Measurements from ENCODE around the gene XKR7. TPM values are rescaled to one million over a fixed set of nuclear protein-coding genes. Genes with fewer than 3 reads are reported as not detected.

XKR7 gene
- total RNA-seq, 2 donors from 2014 or later = not detected

DNA sequence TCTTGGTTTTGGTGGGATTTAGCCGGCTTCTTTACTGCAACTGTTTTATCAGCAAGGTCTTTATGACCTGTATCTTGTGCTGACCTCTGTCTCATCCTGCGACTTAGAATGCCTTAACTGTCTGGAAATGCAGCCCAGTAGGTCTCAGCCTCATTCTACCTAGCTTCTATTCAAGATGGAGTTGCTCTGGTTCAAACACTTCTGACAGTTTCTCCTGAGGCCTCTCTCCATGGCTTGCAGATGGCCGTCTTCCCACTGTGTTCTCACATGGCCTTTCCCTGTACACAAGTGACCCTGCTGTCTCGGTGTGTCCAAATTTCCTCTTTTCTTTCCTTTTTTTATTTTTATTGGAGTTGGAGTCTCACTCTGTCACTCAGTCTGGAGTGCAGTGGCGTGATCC, 38.1 kb downstream of the XKR7 start:
- intact Hi-C loops (cut with DNase I) = no loop called here
- DNase-seq (no peak), ATAC-seq (no peak)

DNA sequence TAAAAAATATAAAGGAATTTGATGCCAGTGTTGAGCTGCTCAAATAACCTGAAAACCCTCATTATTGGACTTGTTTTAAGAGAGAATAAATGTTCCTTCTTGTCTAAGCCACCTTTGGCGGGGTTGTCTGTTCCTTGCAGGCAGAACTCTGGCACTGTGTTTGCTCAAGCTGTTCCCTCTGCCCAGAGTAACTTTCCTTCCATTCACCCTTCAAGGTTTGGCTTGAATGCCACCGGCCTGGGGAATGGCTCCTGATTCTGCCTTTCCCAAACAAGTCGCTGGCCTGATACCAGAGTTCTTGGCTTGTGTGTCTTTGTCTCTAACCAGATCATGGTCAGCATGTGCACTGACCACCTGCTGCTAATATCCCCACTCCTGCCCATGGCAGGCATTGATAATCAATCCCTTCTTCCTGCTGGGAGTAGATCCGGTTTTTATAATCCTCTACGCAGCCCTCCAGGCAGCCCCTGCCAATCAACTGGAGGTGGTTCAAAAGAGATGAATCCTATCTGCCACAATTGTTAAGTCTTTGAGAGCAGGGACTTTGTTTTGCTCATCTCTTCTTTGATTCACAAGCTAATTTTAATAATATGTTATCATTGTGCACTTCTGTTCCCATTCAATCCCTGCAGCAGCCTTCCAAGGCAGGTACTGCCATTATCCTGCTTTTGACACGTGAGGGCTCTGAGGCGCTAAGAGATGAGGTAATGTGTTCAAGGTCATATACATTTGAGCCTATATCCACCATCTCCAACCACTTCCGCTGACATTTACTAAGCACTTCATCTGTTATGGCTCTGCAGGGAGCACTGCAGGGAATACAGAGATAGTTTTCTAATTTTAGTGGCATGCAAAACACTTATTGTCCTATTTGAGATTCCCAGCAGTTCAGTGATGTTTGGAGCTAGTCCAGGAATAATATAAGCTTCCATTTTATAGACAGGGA, 39.2 kb downstream of the XKR7 start:
- DNase-seq = no peak
- ATAC-seq = no peak
- intact Hi-C loops (cut with DNase I) = no loop called here

DNA sequence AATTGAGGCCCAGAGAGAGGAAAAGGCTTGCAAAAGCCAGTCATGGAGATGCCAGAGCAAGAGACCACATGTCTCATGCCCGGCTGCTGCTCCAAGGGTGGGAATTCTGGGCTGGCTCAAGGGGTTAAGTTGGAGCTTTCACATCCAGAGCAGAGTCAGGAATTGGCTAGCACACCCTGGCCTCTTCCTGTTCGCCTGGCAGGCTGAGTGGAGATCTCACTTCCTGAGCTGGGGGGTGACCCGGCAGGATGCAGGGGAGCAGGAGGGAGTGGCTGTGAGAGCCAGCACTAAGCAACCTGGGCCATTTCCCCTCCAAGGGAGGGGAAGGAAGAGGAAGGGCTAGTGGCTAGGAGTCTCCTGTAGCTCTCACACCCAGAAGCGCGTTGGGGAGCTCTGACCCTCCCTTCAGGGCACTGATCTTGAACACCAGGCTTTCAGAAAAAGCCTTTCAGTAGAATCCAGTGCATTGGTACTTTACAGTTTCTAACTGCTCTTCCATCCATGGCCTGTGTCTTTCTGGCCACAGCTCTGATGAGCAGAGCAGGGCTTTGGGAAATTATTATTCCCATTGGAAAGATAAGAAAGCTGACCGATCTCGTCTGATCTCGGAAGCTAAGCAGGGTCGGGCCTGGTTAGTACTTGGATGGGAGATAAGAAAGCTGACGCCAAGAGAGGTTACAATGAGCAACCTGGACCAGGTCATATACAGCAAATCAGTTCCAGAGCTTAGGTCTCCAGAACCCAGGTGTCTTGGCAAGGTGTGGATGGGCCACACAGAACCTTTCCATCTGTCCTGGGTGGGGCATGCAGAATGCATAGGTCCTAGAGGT, 40.1 kb downstream of the XKR7 start:
- DNase-seq (peak; percentile 83), ATAC-seq (peak; percentile 86 to 89)
- intact Hi-C loops (cut with DNase I) = no loop called here

DNA sequence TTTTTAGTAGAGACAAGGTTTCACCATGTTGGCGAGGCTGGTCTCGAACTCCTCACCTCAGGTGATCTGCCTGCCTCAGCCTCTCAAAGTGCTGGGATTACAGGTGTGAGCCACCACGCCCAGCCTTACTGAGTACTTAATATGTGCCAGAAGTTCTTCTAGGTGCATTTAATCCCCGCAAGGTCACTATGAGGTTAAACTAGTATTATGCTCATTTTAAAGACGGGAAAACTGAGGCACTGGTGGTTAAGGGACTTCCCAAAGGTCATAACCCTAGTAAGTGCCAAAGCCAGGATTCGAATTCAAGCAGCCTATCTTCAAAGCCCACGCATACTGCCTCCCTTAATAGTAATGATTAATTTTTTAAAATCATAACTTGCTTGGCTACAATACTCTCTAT, 41.6 kb downstream of the XKR7 start:
- ATAC-seq (no peak), DNase-seq (no peak)
- intact Hi-C loops (cut with DNase I) = no loop called here

DNA sequence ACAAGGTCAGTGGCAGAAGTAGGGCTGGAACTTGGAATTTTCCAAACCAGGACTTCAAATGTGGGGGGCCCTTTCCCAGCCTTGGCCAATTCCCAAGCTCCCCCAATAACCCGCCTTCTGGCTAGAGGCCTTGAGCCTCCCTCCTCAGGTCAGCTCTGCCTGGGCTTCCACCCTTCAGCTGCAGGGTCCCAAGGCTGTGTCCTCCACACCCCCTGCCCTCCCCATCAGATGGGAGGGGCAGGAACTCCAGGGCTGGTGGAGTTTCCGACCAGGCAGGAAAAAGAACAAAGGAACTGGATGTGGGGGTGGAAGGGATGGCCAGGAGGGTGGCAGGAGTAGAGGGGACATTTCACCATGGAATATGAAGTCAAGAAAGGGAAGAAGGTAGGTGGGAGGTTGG, 42.1 kb downstream of the XKR7 start, which contains the start of gene CCM2L:
Gene CCM2L (plus strand): TSS at position 338 of the 400 bp plus-strand sequence. CDS start 17 bp downstream, at position 355.
- peak; percentile 61 to 72 for ATAC-seq
- DNase-seq = peak; percentile 58
- intact Hi-C loops (cut with DNase I) = no loop called here

DNA sequence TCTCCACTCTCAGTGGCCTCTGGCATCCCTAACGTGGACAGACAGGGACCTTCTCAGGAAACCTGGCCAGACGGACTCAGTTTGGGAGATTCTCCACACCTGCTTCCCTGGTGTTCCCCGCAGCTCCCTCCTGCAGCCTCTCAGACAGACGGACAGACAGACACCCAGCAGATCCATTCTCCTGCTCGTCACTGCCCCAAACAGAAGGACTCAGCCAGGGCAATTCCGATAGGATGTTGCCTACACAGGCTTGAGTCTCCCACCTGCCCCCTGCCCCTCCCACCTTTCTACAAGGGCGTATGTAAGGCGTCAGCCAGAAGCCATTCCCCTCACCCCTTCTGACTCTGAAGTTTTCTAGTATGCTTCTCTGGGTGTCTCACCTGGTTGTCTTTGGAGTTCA, 42.7 kb downstream of the XKR7 start:
- ATAC-seq (peak in 1 of 2 donors; percentile 6), DNase-seq (no peak)
- intact Hi-C loops (cut with DNase I) = no loop called here

DNA sequence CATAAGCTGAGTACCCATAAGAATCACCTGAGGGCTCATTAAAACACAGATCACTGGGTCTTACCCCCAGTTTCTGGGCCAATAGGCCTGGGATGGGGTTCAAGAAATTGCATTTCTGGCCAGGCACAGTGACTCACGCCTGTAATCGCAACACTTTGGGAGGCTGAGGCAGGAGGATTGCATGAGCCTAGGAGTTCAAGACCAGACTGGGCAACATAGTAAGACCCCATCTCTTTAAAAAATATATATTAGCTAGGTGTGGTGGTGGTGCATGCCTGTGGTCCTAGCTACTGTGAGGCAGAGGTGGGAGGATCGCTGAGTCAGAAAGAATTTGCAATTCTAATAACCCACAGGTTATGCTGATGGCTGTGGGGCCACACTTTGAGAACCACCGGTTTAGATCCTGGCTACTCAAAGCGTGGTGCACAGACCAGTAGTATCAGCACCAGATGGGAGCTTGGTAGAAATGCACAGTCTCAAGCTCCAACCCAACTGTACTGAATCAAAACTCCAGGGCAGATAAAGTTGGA, 44.3 kb downstream of the XKR7 start:
- ATAC-seq (no peak), DNase-seq (no peak)
- intact Hi-C loops (cut with DNase I) = no loop called here

DNA sequence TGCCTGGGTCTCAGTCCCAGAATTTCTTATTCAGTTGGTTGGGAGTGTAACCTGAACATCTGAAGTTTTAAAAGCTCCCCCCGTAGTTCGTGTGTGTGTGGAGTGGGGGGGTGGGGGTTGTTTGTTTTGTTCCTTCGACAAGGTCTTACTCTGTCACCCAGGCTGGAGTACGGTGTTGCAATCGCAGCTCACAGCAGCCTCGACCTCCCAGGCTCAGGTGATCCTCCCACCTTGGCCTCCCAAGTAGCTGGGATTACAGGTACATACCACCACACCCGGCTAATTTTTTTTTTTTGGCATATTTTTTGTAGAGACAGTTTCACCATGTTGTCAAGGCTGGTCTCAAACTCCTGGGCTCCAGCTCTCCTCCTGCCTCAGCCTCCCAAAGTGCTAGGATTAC, 45.4 kb downstream of the XKR7 start:
- DNase-seq = no peak
- intact Hi-C loops (cut with DNase I) = no loop called here
- no peak for ATAC-seq

DNA sequence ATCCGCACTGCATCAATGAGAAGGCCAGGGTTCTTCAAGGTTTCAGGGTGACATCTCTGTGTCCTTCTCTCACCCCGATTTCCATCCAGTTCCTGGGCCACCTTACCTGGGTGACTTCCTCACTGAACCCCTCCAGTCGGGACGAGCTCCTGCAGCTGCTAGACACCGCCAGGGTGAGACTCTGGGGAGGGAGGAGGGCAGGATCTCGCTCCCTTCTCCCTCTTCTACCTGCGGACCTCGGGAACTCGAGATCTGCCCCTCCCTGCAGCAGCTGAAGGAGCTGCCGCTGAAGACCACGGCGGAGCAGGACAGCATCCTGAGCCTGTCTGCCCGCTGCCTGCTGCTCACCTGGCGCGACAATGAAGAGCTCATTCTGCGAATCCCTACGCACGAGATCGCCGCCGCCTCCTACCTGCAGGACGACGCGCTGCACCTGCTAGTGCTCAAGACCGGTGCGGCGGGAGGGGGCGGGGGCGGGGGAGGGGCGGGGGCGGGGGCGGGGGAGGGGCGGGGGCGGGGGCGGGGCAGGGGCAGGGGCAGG, 49.8 kb downstream of the XKR7 start:
- DNase-seq (no peak), ATAC-seq (no peak)
- intact Hi-C loops (cut with DNase I) = no loop called here

DNA sequence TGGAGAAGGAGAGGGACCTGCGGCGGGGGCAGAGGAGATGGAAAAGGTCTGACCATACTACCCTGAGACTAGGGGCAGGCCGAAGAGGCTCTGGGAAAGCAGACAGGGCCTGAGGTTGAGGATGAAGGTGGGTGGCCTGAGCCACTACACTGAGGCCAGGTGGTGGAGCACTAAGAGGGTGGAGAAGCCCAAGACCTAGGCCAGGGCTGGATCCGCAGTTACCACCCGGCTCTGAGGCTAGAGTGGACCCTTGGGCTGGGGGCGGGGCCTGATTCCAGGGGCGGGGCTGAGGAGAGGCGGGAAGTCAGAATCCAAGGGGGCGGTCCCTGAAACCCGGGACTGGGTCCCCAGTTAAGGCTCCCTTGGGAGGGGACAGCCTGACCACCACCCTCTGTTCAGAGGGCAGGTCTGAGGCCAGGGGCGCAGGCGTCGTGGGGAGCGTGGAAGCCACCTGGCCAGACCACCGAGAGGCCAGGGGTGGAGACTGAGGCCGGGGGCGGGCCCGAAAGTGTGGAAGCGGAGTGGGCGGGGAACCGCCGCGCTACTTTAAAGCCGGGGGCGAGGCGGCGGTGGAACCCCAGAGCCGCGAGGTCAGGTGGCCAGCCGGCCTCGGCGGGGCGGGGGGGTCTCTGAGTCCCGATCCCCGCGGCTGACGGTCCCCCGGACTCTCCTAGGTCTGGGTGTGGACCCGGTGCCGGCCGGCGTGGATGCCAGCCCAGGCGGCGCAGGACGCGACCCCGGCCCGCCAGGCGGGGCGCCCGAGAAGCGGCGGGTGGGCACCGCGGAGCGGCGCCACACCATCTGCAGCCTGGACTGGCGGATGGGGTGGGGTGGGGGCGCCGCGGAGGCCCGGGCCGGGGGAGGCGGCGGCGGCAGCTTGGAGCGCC, 50.6 kb downstream of the XKR7 start:
- DNase-seq (peak; percentile 74), ATAC-seq (peak; percentile 73 to 87)
- intact Hi-C loops (cut with DNase I) = no loop called here

DNA sequence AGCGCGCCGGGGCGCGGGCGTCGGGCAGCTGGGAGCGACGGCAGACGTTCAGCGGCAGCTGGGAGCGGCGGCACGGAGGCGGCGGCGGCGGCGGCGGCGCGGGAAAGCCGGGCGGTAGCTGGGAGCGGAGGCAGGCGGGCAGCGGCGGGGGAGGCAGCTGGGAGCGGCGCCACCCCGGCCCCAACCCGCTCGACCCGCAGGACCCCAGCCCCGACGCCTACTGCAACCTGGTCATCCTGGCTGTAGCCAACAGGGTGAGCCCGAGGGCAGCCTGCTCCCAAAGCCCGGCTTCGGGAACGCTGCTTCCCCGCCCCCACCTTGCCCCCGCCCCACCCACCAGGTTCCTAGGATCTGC, 51.2 kb downstream of the XKR7 start:
- intact Hi-C loops (cut with DNase I) = no loop called here
- ATAC-seq = peak in 1 of 2 donors; percentile 16
- no peak for DNase-seq

DNA sequence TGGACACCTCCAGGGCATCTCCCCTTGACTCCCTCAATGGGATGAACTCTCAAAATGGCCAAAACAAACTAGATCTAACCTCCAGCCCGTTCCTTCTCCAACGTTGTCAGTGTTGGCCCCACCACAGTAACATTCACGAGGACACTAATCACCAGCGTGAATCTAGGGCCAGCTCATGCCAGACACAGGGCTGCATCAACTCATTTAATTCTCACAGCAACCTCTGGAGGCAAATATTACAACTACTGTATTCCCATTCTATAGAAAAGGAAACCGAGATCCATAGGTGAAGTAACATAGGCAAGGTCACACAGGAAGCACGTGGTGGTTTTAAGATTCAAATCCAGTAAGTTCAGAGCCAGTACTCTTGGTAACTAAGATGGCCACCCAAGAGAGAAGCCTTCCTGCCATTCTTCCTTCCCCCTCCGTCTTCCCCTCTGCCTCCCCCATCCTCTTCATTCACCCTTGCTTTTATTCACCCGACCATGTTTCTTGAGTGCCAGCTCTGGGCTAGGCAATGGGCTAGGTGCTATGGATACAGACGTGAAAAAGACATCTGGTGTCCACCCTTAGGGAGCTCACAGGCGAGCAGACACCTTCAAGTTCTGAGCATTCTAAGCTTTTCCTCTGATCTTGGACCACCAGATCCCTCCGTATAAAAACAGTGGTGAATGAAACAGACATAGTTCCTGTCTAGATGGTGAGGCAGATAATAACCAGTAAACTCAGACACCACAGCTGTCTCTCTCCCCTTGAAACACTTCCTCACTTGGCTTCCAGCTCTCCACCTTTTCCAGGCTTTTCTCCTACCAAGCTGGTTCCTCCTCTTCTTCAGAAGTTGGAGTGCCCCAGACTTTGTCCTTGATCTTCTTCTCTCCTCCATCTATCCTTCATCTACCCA, 51.9 kb downstream of the XKR7 start:
- ATAC-seq (no peak), DNase-seq (no peak)
- intact Hi-C loops (cut with DNase I) = no loop called here

DNA sequence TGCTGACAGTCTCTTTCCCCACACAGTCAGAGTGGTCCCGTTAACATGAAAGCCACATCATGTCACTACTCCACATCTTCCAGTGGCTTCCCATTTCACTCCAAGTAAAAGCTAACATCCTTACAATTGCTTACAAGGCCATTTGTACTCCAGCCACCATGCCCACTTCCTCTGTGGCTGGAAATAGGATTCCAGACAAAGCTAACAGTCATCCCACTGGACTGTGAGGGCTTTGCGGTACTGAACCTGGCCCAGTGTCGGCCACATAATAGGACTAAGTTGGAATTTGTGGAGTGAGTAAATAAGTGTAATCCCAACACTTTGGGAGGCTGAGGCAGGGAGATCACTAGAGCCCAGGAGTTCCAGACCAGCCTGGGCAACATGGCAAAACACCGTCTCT, 53.1 kb downstream of the XKR7 start:
- ATAC-seq (no peak), DNase-seq (no peak)
- intact Hi-C loops (cut with DNase I) = no loop called here

DNA sequence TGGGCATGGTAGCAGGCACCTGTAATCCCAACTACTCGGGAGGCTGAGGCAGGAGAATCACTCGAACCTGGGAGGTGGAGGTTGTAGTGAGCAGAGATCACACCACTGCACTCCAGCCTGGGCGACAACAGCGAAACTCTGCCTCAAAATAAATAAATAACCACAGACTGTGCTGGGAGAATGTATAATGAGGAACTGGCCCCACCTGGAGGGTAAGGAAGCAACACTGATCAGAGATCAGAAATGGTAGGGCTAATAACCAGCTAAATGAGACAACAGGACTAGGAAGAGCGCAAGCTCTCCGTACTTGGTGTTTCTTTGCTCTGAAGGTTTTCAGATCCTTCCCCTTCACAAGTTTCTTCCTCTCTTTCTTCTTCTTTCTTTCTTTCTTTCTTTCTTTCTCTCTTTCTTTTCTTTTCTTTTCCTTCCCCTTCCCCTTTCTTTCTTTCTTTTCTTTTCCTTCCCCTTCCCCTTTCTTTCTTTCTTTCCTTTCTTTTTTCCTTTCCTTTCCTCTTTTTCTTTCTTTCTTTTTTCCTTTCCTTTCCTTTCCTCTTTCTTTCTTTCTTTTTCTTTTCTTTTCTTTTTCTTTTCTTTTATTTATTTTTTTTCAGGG, 56.8 kb downstream of the XKR7 start:
- ATAC-seq = no peak
- intact Hi-C loops (cut with DNase I) = no loop called here

DNA sequence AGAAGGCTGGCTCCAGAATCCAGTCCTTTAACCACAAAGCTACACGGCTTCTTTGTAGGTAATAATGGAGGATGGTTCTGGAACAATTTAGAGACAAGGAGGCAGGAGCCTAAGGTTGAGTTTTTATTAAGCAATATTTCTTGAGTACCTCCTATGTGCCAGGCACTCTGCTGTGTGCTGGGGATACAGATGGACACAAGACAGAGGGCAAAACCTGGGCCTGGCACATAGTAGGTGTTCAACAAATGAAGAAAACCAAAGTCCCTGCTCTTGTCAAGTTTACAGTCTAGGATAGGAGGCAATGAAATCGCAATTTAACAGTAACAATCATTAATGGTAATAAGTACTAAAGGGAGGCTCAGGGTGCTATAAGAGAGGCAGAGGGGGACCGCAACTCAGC, 59.7 kb downstream of the XKR7 start:
- DNase-seq = no peak
- intact Hi-C loops (cut with DNase I) = no loop called here
- no peak for ATAC-seq

More for the DNA sequence above, 56.8 kb downstream of the XKR7 start:
- DNase-seq = no peak

DNA sequence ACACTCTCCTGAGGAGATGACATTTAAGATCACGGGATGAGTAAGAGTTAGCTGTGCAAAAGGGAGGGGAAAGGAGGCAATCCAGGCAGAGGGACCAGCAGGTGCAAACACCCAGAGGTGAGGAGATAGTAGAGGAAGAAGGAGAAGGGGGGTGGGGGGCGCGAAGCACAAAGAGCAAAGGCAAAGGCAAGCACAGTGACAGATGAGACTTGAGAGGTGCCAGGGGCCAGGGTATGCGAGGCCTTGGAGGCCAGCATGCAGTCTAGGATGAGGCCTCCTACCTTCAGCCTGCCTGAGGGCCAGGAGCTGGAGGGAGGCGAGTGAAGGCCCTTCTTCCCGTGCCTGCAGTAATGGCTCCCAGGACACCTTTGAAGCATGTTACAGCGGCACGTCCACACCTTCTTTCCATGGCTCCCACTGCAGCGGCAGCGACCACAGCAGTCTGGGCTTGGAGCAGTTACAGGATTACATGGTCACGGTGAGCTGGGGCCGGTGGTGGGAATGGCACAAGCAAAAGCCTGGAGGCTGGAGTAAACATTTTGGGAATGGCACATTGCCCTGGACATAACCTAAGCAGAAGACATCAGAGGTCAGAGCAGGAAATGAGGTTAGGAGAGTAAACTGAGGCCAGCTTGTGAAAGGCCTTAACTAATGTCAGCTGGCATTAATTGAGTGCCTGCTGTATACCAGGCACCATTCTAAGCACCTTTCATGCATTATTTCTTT, 60.9 kb downstream of the XKR7 start:
- DNase-seq (no peak), ATAC-seq (no peak)
- intact Hi-C loops (cut with DNase I) = no loop called here

DNA sequence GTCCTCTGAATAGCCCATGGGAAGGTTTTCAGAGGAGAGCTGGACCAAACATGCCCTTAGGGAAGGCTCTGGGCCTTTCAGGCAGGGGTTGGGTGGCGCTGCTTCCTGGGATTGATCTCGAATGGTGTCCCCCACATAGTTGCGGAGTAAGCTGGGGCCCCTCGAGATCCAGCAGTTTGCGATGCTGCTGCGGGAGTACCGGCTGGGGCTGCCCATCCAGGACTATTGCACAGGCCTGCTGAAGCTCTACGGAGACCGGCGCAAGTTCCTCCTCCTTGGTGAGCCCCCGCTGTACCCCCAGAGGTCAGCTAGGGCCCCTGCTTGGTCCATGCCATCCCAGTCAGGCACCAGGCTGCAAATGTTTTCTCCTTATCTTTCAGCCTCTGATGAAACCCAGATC, 61.6 kb downstream of the XKR7 start:
- no peak for ATAC-seq
- no peak for DNase-seq
- intact Hi-C loops (cut with DNase I) = no loop called here

Data from left cardiac atrium (tissue), 4 donors.